Fibroblast of upper back skin (primary cell): ENCODE measurements around the gene TOE1.
"Not testable (repeated sequence)": the region's sequence is repeated elsewhere in the genome, so short reads cannot be mapped to it uniquely, and the experiment has no call there.

Source experiments
- DNase-seq: peaks from one replicate; pipeline ENCODE4 v3.0.0-alpha.2; 2013

TOE1 gene

GRCh38 chr1:45339789-45340558, at the start of gene TOE1, which contains the start of gene MUTYH:
TSS of gene TOE1 (plus strand) at chr1:45340170. CDS start at chr1:45340253, 83 bp downstream.
TSS of gene MUTYH (minus strand) at chr1:45340440. CDS start at chr1:45334505, 5,935 bp downstream.
- peak; percentile 90 for DNase-seq

- not testable (repeated sequence) for DNase-seq
These were observed 49.0 kb upstream of the TOE1 start for GRCh38 chr1:45291002-45291401.

DNA sequence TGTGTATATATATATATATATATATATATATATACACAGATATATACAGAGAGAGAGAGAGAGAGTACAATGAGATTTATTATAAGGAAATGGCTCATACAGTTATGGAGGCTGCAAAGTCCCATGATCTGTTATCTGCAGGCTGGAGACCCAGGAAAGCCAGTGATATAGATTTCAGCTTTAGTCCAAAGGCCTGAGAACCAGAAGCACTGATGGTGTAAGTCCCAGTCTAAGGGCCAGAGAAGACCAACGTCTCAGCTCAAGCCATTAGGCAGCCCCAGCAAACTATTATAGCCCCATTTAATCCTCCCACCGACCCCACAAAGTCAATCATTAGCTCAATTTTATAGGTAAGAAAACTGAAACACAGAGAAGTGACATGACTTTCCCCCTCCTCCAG, 48.3 kb upstream of the TOE1 start:
- no peak for DNase-seq

- DNase-seq: no peak
These were observed 42.2 kb upstream of the TOE1 start for GRCh38 chr1:45297666-45298356.

DNA sequence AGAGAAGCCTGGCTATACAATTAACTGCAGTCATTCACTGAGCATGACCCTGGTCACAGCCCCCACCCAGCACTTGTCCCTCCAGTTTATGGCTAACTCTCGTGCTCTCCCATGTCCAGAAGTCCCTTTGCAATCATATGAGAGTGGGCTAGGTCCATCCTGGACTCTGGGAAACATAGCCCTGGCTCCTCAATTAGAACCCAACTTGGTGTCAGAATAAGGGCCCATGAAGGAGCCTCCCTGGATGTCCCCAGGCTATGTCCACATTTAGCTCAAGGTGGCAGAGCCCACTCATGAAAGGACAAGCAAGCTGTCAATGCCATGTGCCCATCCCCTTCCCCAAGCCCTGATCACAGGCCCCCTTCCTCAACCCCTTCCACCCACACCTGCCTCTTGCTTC, 40.7 kb upstream of the TOE1 start:
- no peak for DNase-seq

GRCh38 chr1:45299981-45300668, 39.8 kb upstream of the TOE1 start:
- peak; percentile 74 for DNase-seq

DNA sequence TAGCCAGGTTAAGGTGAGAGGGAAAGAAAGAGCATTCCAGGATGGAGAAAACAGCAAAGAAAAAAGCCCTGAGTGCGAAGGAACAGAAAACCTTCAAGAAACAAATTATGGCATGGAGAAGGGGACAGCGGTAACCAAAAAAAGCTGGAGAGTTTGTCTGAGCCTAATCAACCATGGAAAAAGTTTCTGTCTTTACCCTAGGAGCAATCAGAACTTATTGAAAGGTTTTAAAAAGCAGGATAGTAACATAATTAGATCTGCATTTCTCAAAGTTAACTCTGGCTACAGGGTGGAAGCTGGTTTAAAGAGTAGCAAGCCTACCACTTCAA, 39.3 kb upstream of the TOE1 start:
- no peak for DNase-seq

DNA sequence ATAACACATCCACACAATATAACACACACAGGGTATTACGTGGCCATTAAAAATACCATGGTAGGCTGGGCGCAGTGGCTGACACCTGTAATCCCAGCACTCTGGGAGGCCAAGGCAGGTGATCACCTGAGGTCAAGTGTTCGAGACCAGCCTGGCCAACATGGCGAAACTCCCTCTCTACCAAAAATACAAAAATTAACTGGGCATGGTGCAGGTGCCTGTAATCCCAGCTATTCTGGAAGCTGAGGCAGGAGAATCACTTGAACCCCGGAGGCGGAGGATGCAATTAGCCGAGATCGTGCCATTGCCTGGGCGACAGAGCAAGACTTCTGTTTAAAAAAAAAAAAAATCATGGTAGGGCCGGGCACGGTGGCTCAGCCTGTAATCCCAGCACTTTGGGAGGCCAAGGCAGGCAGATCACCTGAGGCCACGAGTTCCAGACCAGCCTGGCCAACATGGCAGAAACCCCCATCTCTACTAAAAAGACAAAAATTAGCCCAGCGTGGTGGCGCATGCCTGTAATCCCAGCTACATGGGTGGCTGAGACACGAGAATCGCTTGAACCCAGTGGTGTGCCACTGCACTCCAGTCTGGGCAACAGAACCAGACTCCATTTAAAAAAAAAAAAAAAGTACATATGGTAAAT, 37.3 kb upstream of the TOE1 start:
- DNase-seq: no peak

DNA sequence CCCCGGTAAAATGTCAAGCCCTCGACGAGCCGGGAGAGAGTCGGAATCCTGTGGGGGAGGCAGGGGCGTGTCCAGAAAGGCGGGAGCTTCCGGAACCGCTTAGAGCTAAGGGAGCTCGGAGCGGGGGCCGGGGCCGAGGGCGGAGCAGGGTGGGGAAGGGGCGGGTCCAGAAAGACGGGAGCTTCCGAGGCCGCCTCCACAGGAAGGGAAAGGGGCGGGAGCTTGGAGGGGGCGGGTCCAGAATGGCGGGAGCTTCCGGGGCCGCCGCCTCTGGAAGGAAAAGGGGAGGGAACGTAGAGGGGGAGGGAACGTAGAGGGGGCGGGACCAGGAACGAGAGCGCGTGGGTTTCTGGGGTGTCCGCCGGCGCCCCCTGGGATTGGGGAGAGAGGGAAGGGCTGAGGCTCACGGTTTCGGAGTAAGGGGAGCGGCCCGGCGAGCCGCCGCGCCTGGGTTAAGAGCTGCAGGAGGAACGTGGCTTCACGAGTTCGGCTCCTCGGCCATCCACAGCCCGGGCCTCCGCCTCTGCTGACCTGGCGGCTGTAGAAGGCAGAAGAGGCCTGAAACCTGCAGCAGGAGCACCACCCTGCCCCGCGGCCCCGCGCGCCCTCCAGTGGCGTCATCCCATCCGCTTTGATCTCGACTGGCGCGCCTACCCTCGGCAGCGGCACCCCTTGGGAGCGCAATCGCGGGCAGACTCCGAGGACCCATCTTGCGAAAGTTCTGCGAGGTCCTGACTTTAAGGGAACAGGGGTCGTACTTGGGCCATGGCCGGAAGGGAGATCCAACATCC, 36.3 kb upstream of the TOE1 start:
- peak; percentile 98 for DNase-seq

- peak; percentile 29 for DNase-seq
These were observed 35.5 kb upstream of the TOE1 start for GRCh38 chr1:45304311-45305081.

DNA sequence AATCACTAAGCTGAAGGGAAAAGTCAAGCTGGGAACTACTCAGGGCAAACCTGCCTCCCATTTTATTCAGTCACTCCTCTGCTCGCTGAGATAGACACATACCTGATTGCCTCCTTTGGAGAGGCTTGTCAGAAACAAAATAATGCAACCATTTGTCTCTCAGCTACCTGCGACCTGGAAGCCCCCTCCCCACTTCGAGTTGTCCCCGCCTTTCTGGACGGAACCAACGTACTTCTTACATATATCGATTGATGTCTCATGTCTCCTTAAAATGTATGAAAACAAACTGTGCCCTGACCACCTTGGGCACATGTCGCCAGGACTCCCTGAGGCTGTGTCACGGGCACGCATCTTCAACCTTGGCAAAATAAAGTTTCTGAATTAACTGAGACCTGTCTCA, 34.7 kb upstream of the TOE1 start:
- DNase-seq: no peak

DNA sequence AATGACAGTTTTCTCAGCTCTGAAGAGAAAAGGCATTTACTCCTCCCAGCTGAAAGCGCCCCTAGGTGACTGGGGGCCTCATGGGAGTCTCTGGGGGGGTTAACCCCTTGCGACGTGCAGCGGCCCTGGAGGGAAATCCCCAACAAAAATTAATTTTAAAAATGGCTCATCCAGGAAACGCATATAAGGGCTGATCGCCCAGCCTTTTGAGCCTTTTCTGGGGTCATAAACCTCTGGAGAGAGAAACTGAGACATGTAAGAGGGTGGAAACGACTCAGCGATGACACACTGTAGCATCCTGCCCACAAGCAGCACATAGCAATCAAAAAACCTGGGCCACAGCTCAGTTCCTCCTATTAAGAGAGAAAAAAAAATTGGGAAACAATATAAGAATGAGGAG, 33.7 kb upstream of the TOE1 start:
- peak; percentile 50 for DNase-seq

GRCh38 chr1:45306905-45307304, 33.1 kb upstream of the TOE1 start:
- DNase-seq: no peak

DNA sequence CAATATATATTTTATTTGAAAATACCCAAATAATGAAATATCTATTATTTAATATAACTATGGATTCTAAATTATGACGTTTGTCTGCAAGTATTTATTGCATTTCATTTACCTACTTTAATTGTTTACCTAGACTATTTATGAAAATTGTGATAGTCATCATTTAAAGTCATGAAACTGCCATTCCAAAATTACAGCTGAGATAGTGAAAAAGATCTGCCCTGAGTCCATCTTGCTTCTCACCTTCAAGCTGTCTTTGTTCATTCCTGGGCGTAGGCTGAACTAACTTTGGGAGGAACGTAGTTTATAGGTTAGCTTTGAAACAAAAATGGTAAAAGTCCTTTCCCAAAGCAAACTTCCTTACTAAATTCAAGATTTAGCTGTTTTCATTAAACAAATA, 25.7 kb upstream of the TOE1 start:
- DNase-seq: no peak

GRCh38 chr1:45317166-45317565, 22.8 kb upstream of the TOE1 start:
- no peak for DNase-seq

- no peak for DNase-seq
These were observed 20.2 kb upstream of the TOE1 start for GRCh38 chr1:45319761-45320160.

DNA sequence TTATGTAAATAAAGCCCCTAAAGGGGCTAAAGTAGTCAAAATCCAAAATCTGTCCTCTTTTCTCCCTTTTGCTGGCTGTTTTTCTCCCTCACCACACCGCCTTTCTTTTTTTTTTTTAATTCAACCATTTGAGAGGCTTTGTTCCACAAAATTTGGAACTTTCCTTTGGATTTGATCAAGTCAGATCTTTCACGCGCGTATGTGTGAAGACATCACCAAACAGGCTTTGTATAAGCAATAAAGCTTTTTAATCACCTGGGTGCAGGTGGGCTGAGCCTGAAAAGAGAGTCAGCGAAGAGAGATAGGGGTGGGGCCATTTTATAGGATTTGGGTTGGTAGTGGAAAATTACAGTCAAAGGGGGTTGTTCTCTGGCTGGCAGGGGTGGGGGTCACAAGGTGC, 18.5 kb upstream of the TOE1 start:
- no peak for DNase-seq

- DNase-seq: no peak
These were observed 17.4 kb upstream of the TOE1 start for GRCh38 chr1:45322486-45323040.

GRCh38 chr1:45325851-45326506, 14.0 kb upstream of the TOE1 start:
- no peak for DNase-seq
